Progenitor cell of endocrine pancreas (in vitro differentiated cells): ENCODE results near the gene PLN. TPM values are rescaled to one million over a fixed set of nuclear protein-coding genes. Genes with fewer than 3 reads are reported as not detected.

ENCODE experiments used
- DNase-seq: peaks from one replicate; pipeline ENCODE4 v3.0.0; 2021; ENCODE audit warnings: low spot score; ENCODE audit not compliant: unreplicated experiment
- H3K27ac Mint-ChIP-seq: 2 replicates; pipeline ENCODE4 v1.8.0; 2021; ENCODE audit warnings: mild to moderate bottlenecking, moderate library complexity, mixed read lengths
- H3K27me3 Mint-ChIP-seq: 2 replicates; pipeline ENCODE4 v1.8.0; 2021; ENCODE audit warnings: mixed read lengths
- H3K36me3 Mint-ChIP-seq: 2 replicates; pipeline ENCODE4 v1.8.0; 2022; ENCODE audit warnings: mixed read lengths; ENCODE audit not compliant: insufficient read depth
- H3K4me1 Mint-ChIP-seq: 2 replicates; pipeline ENCODE4 v1.8.0; 2021; ENCODE audit warnings: low read depth, mixed read lengths
- H3K4me3 Mint-ChIP-seq: 2 replicates; pipeline ENCODE4 v1.8.0; 2021; ENCODE audit warnings: low read depth, mild to moderate bottlenecking, moderate library complexity, mixed read lengths
- H3K9me3 Mint-ChIP-seq: 2 replicates; pipeline ENCODE4 v1.8.0; 2021; ENCODE audit warnings: low read depth, mixed read lengths
- CTCF ChIP-seq: fragments of 200-600 bp; sonication (generic); IDR thresholded peaks from one replicate; pipeline ENCODE4 v1.5.0; 2021; ENCODE audit warnings: antibody characterized with exemption, mild to moderate bottlenecking; ENCODE audit not compliant: unreplicated experiment
- total RNA-seq: library from RNA; stranded (reverse); gene quantifications from 2 replicates; pipeline ENCODE4 v1.2.1, GENCODE V29; 2021

The PLN gene
- total RNA-seq, 1 donor from 2014 or later = 0.55 TPM

GRCh38 chr6:118546880-118547218, 1.2 kb upstream of the PLN start:
- DNase-seq = no peak
- no peaks in the 10 kb centered on the region for H3K27me3 Mint-ChIP-seq
- H3K27ac Mint-ChIP-seq = no peak overlapping the region
- no peak overlapping the region for H3K4me3 Mint-ChIP-seq
- TF ChIP-seq CTCF = no peak
- peaks cover 20% of the 10 kb centered on the region for H3K4me1 Mint-ChIP-seq
- peaks cover 2% of the 10 kb centered on the region for H3K36me3 Mint-ChIP-seq
- peaks cover 5% of the 10 kb centered on the region for H3K9me3 Mint-ChIP-seq

GRCh38 chr6:118548613-118549012, 517 bp downstream of the PLN start:
- Mint-ChIP-seq H3K4me1 (peaks cover 20% of the 10 kb centered on the region), H3K9me3 (peaks cover 3% of the 10 kb centered on the region), H3K27ac (no peak overlapping the region), H3K27me3 (no peaks in the 10 kb centered on the region), H3K36me3 (peaks cover 2% of the 10 kb centered on the region), H3K4me3 (no peak overlapping the region)
- no peak for TF ChIP-seq CTCF
- DNase-seq = no peak

GRCh38 chr6:118551063-118552053, 3.3 kb downstream of the PLN start:
- H3K9me3 Mint-ChIP-seq = no peaks in the 10 kb centered on the region
- no peak overlapping the region for H3K4me3 Mint-ChIP-seq
- H3K27me3 Mint-ChIP-seq = no peaks in the 10 kb centered on the region
- DNase-seq = no peak
- peaks cover 1% of the 10 kb centered on the region for H3K36me3 Mint-ChIP-seq
- no peak overlapping the region for H3K27ac Mint-ChIP-seq
- H3K4me1 Mint-ChIP-seq = peaks cover 8% of the 10 kb centered on the region
- peak; percentile 67 for TF ChIP-seq CTCF

- H3K36me3 Mint-ChIP-seq = peaks cover 1% of the 10 kb centered on the region
Observed at GRCh38 chr6:118553132-118553531, 5.0 kb downstream of the PLN start.

GRCh38 chr6:118554698-118555097, 6.6 kb downstream of the PLN start:
- Mint-ChIP-seq H3K27me3 (no peaks in the 10 kb centered on the region), H3K9me3 (no peaks in the 10 kb centered on the region), H3K4me3 (no peak overlapping the region), H3K4me1 (peaks cover 2% of the 10 kb centered on the region), H3K36me3 (peaks cover 1% of the 10 kb centered on the region), H3K27ac (no peak overlapping the region)
- no peak for DNase-seq
- no peak for TF ChIP-seq CTCF

More at GRCh38 chr6:118553132-118553531, 5.0 kb downstream of the PLN start:
- Mint-ChIP-seq H3K27me3 (no peaks in the 10 kb centered on the region), H3K27ac (no peak overlapping the region), H3K9me3 (no peaks in the 10 kb centered on the region), H3K4me3 (no peak overlapping the region), H3K4me1 (peaks cover 3% of the 10 kb centered on the region)
- no peak for DNase-seq
- no peak for TF ChIP-seq CTCF
